IMR-90 (cell line): ENCODE results near the gene MACO1. TPM values are rescaled to one million over a fixed set of nuclear protein-coding genes. Genes with fewer than 3 reads are reported as not detected.

Source experiments
- ATAC-seq: fragments of 200-7000 bp; cut with Tn5 transposase; 2 replicates; pipeline ENCODE4 v1.9.1; 2020; ENCODE audit warnings: low read depth, mild to moderate bottlenecking, moderate library complexity
- BruUV-seq: library from RNA; stranded (reverse); fragments of 400-500 nt; replicated peaks from 2 replicates; lab custom pipeline; 2021; lab: Mats Ljungman, UMichigan
- CTCF ChIA-PET: fragments of 300-600 bp; formaldehyde crosslinking; extraction: SDS; loops from one replicate; lab custom pipeline; 2021; ENCODE audit warnings: antibody characterized with exemption; lab: Yijun Ruan, JAX
- POLR2A ChIA-PET: fragments of 300-600 bp; sonication (Branson Sonifier 250); formaldehyde crosslinking; loops from one replicate; lab custom pipeline; 2022; ENCODE audit warnings: antibody characterized with exemption; ENCODE audit not compliant: unreplicated experiment; lab: Charles Lee
- DNase-seq: peaks from one replicate; pipeline ENCODE4 v3.0.0; 2013
- H2AFZ ChIP-seq: replicated peaks from 2 replicates; pipeline ENCODE3; 2013; ENCODE audit warnings: low read length, mild to moderate bottlenecking; ENCODE audit not compliant: poor library complexity
- H2AK5ac ChIP-seq: 2 replicates; pipeline ENCODE4 v1.6.1; 2013; ENCODE audit warnings: low read depth, low read length, inconsistent platforms
- H2AK9ac ChIP-seq: replicated peaks from 2 replicates; pipeline ENCODE3; 2013; ENCODE audit warnings: mild to moderate bottlenecking, low read depth, low read length, moderate library complexity; ENCODE audit not compliant: poor library complexity
- H2BK120ac ChIP-seq: 2 replicates; pipeline ENCODE4 v1.6.1; 2013; ENCODE audit warnings: low read depth, low read length, inconsistent platforms
- H2BK15ac ChIP-seq: 3 replicates; pipeline ENCODE4 v1.6.1; 2013; ENCODE audit warnings: low read depth, low read length, inconsistent platforms
- H2BK20ac ChIP-seq: 2 replicates; pipeline ENCODE4 v1.6.1; 2013; ENCODE audit warnings: low read depth, mild to moderate bottlenecking, inconsistent platforms, low read length, moderate library complexity
- H2BK5ac ChIP-seq: 2 replicates; pipeline ENCODE4 v1.6.1; 2013; ENCODE audit warnings: mild to moderate bottlenecking, low read depth, low read length, inconsistent platforms; ENCODE audit not compliant: poor library complexity, severe bottlenecking
- H3K14ac ChIP-seq: replicated peaks from 2 replicates; pipeline ENCODE4 v1.6.1; 2013; ENCODE audit warnings: low read depth, low read length, inconsistent platforms
- H3K18ac ChIP-seq: 2 replicates; pipeline ENCODE4 v1.6.1; 2013; ENCODE audit warnings: low read depth, low read length, control low read depth
- H3K23ac ChIP-seq: 2 replicates; pipeline ENCODE4 v1.6.1; 2013; ENCODE audit warnings: low read depth, low read length, inconsistent platforms
- H3K27ac ChIP-seq: 2 replicates; pipeline ENCODE4 v1.5.1; 2013; ENCODE audit warnings: mild to moderate bottlenecking, control low read depth, low read length; ENCODE audit not compliant: insufficient read depth
- H3K27me3 ChIP-seq: 2 replicates; pipeline ENCODE4 v1.6.1; 2013; ENCODE audit warnings: low read length; ENCODE audit not compliant: control insufficient read depth, insufficient read depth
- H3K36me3 ChIP-seq: 2 replicates; pipeline ENCODE4 v1.6.1; 2013; ENCODE audit warnings: low read length, mixed read lengths; ENCODE audit not compliant: control insufficient read depth, insufficient read depth
- H3K4ac ChIP-seq: 2 replicates; pipeline ENCODE4 v1.6.1; 2013; ENCODE audit warnings: low read depth, low read length, inconsistent platforms
- H3K4me1 ChIP-seq: 2 replicates; pipeline ENCODE4 v1.6.1; 2013; ENCODE audit warnings: low read length, mixed read lengths; ENCODE audit not compliant: control insufficient read depth, insufficient read depth
- H3K4me2 ChIP-seq: 2 replicates; pipeline ENCODE4 v1.6.1; 2013; ENCODE audit warnings: low read depth, mild to moderate bottlenecking, control low read depth, low read length, moderate library complexity
- H3K4me3 ChIP-seq: 2 replicates; pipeline ENCODE4 v1.5.1; 2013; ENCODE audit warnings: low read depth, mild to moderate bottlenecking, control low read depth, low read length, moderate library complexity; ENCODE audit not compliant: insufficient read depth
- H3K56ac ChIP-seq: 2 replicates; pipeline ENCODE4 v1.6.1; 2013; ENCODE audit warnings: low read length, inconsistent platforms; ENCODE audit not compliant: insufficient read depth; ENCODE audit errors: extremely low read depth
- H3K79me1 ChIP-seq, 2 experiments: 2 replicates each; pipeline ENCODE4 v1.6.1; 2013; ENCODE audit warnings: low read length in 2 of 2, inconsistent platforms in 1 of 2, low read depth in 1 of 2
- H3K9ac ChIP-seq: 2 replicates; pipeline ENCODE4 v1.6.1; 2013; ENCODE audit warnings: low read depth, low read length, control low read depth
- H3K9me1 ChIP-seq: 2 replicates; pipeline ENCODE4 v1.6.1; 2013; ENCODE audit warnings: low read length, inconsistent platforms; ENCODE audit not compliant: insufficient read depth
- H3K9me3 ChIP-seq: 2 replicates; pipeline ENCODE4 v1.6.1; 2013; ENCODE audit warnings: low read length; ENCODE audit not compliant: control insufficient read depth, insufficient read depth
- H4K20me1 ChIP-seq: 2 replicates; pipeline ENCODE4 v1.6.1; 2013; ENCODE audit warnings: low read length, inconsistent platforms; ENCODE audit not compliant: insufficient read depth
- H4K5ac ChIP-seq: 2 replicates; pipeline ENCODE4 v1.6.1; 2013; ENCODE audit warnings: mild to moderate bottlenecking, low read depth, low read length, control low read depth
- H4K8ac ChIP-seq, 2 experiments: 2 replicates each; pipeline ENCODE4 v1.6.1; 2013; ENCODE audit warnings: low read depth in 2 of 2, low read length in 2 of 2, control low read depth in 1 of 2, inconsistent platforms in 1 of 2
- H4K91ac ChIP-seq: 2 replicates; pipeline ENCODE4 v1.6.1; 2013; ENCODE audit warnings: low read depth, low read length, inconsistent platforms; ENCODE audit not compliant: insufficient read depth
- BHLHE40 ChIP-seq: fragments of 150-350 bp; IDR thresholded peaks from 2 replicates; pipeline ENCODE4 v1.6.1; 2016; ENCODE audit warnings: mild to moderate bottlenecking, low read depth, low read length
- CEBPB ChIP-seq: IDR thresholded peaks from 2 replicates; pipeline ENCODE4 v1.6.1; 2012; ENCODE audit warnings: low read depth, low read length, improper control_type of control experiment
- FOS ChIP-seq: fragments of 150-350 bp; IDR thresholded peaks from 2 replicates; pipeline ENCODE4 v1.6.1; 2016; ENCODE audit warnings: low read depth, low read length
- MAFK ChIP-seq: IDR thresholded peaks from 2 replicates; pipeline ENCODE4 v1.6.1; 2012; ENCODE audit warnings: low read depth, low read length, improper control_type of control experiment
- MAZ ChIP-seq: IDR thresholded peaks from 2 replicates; pipeline ENCODE4 v1.6.1; 2012; ENCODE audit warnings: low read depth, mild to moderate bottlenecking, low read length, improper control_type of control experiment, moderate library complexity, borderline replicate concordance
- NFE2L2 ChIP-seq: fragments of 150-350 bp; IDR thresholded peaks from 2 replicates; pipeline ENCODE4 v1.6.1; 2016; ENCODE audit warnings: low read depth, mild to moderate bottlenecking, low read length
- RCOR1 ChIP-seq: IDR thresholded peaks from 2 replicates; pipeline ENCODE4 v1.6.1; 2012; ENCODE audit warnings: mild to moderate bottlenecking, low read length, improper control_type of control experiment; ENCODE audit not compliant: insufficient replicate concordance
- SMC3 ChIP-seq: fragments of 150-350 bp; IDR thresholded peaks from 2 replicates; pipeline ENCODE4 v1.6.1; 2016; ENCODE audit warnings: low read depth, mild to moderate bottlenecking, antibody characterized with exemption, low read length, moderate library complexity
- WGBS, 2 experiments: methylation state at CpG; one replicate each; pipeline versions ENCODE4 v1.1.5 to v1.1.7; 2013; ENCODE audit warnings: missing lambda C conversion rate in 2 of 2; ENCODE audit not compliant: insufficient read length in 1 of 2; ENCODE audit errors: extremely low coverage in 2 of 2; 5-methylcytosine and 5-hydroxymethylcytosine counted together
- dilution Hi-C: fragments of 300-500 bp; cut with HindIII; formaldehyde crosslinking; loops from one replicate; pipeline ENCODE4 v1.14.3; 2018; ENCODE audit warnings: low sequenced_read_pairs; ENCODE audit not compliant: unreplicated experiment
- in situ Hi-C: fragments of 300-500 bp; cut with MboI; formaldehyde crosslinking; loops from 3 replicates; pipeline ENCODE4 v1.14.3; 2019; ENCODE audit warnings: low sequenced_read_pairs, inconsistent platforms, mixed read lengths
- intact Hi-C: fragments of 100-400 bp; cut with micrococcal nuclease; formaldehyde crosslinking; loops from 2 replicates; pipeline ENCODE4 v1.10.0; 2022
- polyA plus RNA-seq, 3 experiments: library from polyadenylated mRNA; depleted of rRNA; stranded (reverse); fragments of >200 nt; gene quantifications; 2 replicates each; pipeline ENCODE4 v1.2.3, GENCODE V29; 2012; ENCODE audit warnings: low replicate concordance in 1 of 3
- total RNA-seq: library from RNA; depleted of rRNA; stranded (reverse); fragments of >200 nt; gene quantifications from 2 replicates; pipeline ENCODE4 v1.2.3, GENCODE V29; 2012

MACO1 gene
- total and polyA plus RNA-seq, 2 of the 4 experiments (the other 2 are of a cell fraction): 6.8 to 12.7 TPM

DNA sequence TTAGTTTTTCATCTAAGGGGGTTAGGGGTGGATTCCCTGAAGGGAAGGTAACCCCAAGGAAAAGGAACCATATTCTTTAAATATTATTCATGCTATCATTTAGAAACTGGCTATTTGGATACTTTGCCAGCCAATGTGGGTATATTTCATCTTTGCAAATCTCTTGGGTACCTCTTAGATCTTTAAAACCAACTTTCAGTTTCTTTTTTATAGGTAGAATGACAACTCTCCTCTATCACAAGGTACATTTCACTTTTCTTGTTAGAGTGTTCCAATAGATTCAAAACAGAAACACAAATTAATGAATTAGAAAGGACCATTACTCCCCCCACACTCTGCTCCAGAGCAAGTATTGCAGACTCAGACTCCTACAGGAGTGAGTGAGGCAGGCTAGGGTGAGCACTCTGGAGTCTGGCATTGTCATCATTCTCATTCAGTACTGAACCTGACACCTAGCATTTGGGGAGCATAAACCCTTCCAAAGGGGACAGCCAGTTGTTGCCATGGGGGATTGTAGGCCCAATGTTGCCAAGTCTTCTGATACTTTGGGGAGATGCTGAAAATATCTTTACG, 43.0 kb downstream of the MACO1 start:
- Histone ChIP-seq H3K79me1 (peaks cover 40 to 65% of the 10 kb centered on the region in 2 experiments), H3K9me1 (peaks cover 4% of the 10 kb centered on the region; the same call in 1 of the 2 replicates), H2BK5ac (no peak overlapping the region), H3K4me1 (no peaks in the 10 kb centered on the region), H4K20me1 (peaks cover 11% of the 10 kb centered on the region; the same call in 1 of the 2 replicates), H3K36me3 (no peaks in the 10 kb centered on the region; the same call in 1 of the 2 replicates), H3K23ac (no peak overlapping the region), H3K27me3 (no peaks in the 10 kb centered on the region), H2BK15ac (no peak overlapping the region), H2BK20ac (no peak overlapping the region), H4K91ac (no peak overlapping the region), H4K8ac (no peak overlapping the region), H3K4me3 (no peak overlapping the region), H2AK9ac (no peak overlapping the region), H3K14ac (no peak overlapping the region), H2BK120ac (no peak overlapping the region), H3K56ac (no peak overlapping the region), H3K4me2 (no peak overlapping the region), H3K27ac (no peak overlapping the region), H3K4ac (no peak overlapping the region), H3K18ac (no peak overlapping the region), H4K5ac (no peak overlapping the region), H3K9ac (no peak overlapping the region), H2AK5ac (no peak overlapping the region), H3K9me3 (no peaks in the 10 kb centered on the region), H2AFZ (no peak overlapping the region)
- dilution Hi-C loops: no loop called here
- BruUV-seq: no TSS peak
- WGBS, 2 experiments: no CpG with 5 or more reads among the region's 1 CpG
- ChIA-PET CTCF (no interaction called here), POLR2A (no interaction called here)
- ATAC-seq (no peak), DNase-seq (no peak)
- in situ Hi-C loops: no loop called here
- intact Hi-C loops: no loop called here
- TF ChIP-seq BHLHE40: no peak
- TF ChIP-seq CEBPB: no peak
- no peak for TF ChIP-seq MAZ
- no peak for TF ChIP-seq MAFK
- TF ChIP-seq NFE2L2: no peak
- TF ChIP-seq RCOR1: no peak
- TF ChIP-seq FOS: no peak
- TF ChIP-seq SMC3: no peak
